Endothelial cell of umbilical vein (primary cell): Measurements from ENCODE around the gene DIAPH2. TPM values are rescaled to one million over a fixed set of nuclear protein-coding genes. Genes with fewer than 3 reads are reported as not detected.

ENCODE experiments used
- BruUV-seq: library from RNA; stranded (reverse); fragments of 400-500 nt; replicated peaks from 2 replicates; lab custom pipeline; 2021; lab: Mats Ljungman, UMichigan
- CTCF ChIA-PET: fragments of 300-600, 350-600 bp; sonication (Branson Sonifier 250); formaldehyde crosslinking; loops from one replicate; lab custom pipeline; 2021; ENCODE audit warnings: antibody characterized with exemption, inconsistent platforms; lab: Charles Lee
- POLR2A ChIA-PET: fragments of 300-600, 350-600 bp; sonication (Branson Sonifier 250); formaldehyde crosslinking; loops from one replicate; lab custom pipeline; 2021; ENCODE audit warnings: antibody characterized with exemption, inconsistent platforms; lab: Charles Lee
- DNase-seq: peaks from one replicate; pipeline ENCODE4 v3.0.0-alpha.2; 2011; ENCODE audit warnings: low read depth, low spot score
- FAIRE-seq: peaks from 2 replicates; lab custom pipeline; 2011; peaks lifted over from hg19 to GRCh38; lab: Jason Lieb, UNC
- H2AFZ ChIP-seq: 2 replicates; pipeline ENCODE4 v1.6.0; 2012; ENCODE audit warnings: low read depth, low read length, control low read depth, inconsistent platforms
- H3K27ac ChIP-seq: 2 replicates; pipeline ENCODE4 v1.5.1; 2011; ENCODE audit warnings: low read depth, mild to moderate bottlenecking, control low read depth, low read length, moderate library complexity; ENCODE audit not compliant: insufficient read depth
- H3K27me3 ChIP-seq, 2 experiments: 2 replicates each; pipeline versions ENCODE4 v1.6.0 to v1.6.1; 2011; ENCODE audit warnings: low read length in 2 of 2, mixed read lengths in 1 of 2; ENCODE audit not compliant: control insufficient read depth in 2 of 2, insufficient read depth in 2 of 2
- H3K36me3 ChIP-seq, 2 experiments: 2 replicates in 1 of 2; 3 replicates in 1 of 2; pipeline ENCODE4 v1.5.1; 2011; ENCODE audit warnings: low read length in 2 of 2, mild to moderate bottlenecking in 1 of 2, moderate library complexity in 1 of 2; ENCODE audit not compliant: control insufficient read depth in 2 of 2, insufficient read depth in 2 of 2; ENCODE audit errors: extremely low read depth in 1 of 2
- H3K4me1 ChIP-seq: 3 replicates; pipeline ENCODE4 v1.5.1; 2011; ENCODE audit warnings: mild to moderate bottlenecking, low read length; ENCODE audit not compliant: control insufficient read depth, insufficient read depth; ENCODE audit errors: extremely low read depth
- H3K4me2 ChIP-seq: 2 replicates; pipeline ENCODE4 v1.6.1; 2011; ENCODE audit warnings: low read length, control low read depth, mixed read lengths; ENCODE audit not compliant: insufficient read depth
- H3K4me3 ChIP-seq, 3 experiments: fragments of 200-600 bp in 1 of 3; sonication (generic), shearing (Covaris generic) in 1 of 3; replicated peaks in 1 of 3; 2 replicates each; pipeline ENCODE4 v1.5.1; 2011 to 2016; ENCODE audit warnings: control low read depth in 3 of 3, low read length in 3 of 3, mild to moderate bottlenecking in 2 of 3, inconsistent platforms in 1 of 3, low read depth in 1 of 3, moderate library complexity in 1 of 3; ENCODE audit not compliant: insufficient read depth in 1 of 3
- H3K79me2 ChIP-seq: 2 replicates; pipeline ENCODE4 v1.6.0; 2012; ENCODE audit warnings: low read length, inconsistent platforms; ENCODE audit not compliant: control insufficient read depth, insufficient read depth
- H3K9ac ChIP-seq: replicated peaks from 2 replicates; pipeline ENCODE3; 2011; ENCODE audit warnings: low read length, control low read depth; ENCODE audit not compliant: insufficient read depth; ENCODE audit errors: extremely low read depth
- H3K9me1 ChIP-seq: replicated peaks from 3 replicates; pipeline ENCODE4 v1.6.0; 2011; ENCODE audit warnings: mild to moderate bottlenecking, low read length; ENCODE audit not compliant: control insufficient read depth, insufficient read depth; ENCODE audit errors: extremely low read depth
- H3K9me3 ChIP-seq: replicated peaks from 2 replicates; pipeline ENCODE4 v1.5.1; 2012; ENCODE audit warnings: low read length, inconsistent platforms; ENCODE audit not compliant: control insufficient read depth, insufficient read depth
- H4K20me1 ChIP-seq: replicated peaks from 2 replicates; pipeline ENCODE3; 2011; ENCODE audit warnings: mild to moderate bottlenecking, low read length; ENCODE audit not compliant: control insufficient read depth, insufficient read depth; ENCODE audit errors: extremely low read depth
- CTCF ChIP-seq, 2 donors: IDR thresholded peaks; 1 replicate in 1 of 2; 2 replicates in 1 of 2; pipeline ENCODE4 v1.5.1; 2011; ENCODE audit warnings: low read length in 2 of 2, mild to moderate bottlenecking in 2 of 2, moderate library complexity in 2 of 2, control low read depth in 1 of 2, inconsistent platforms in 1 of 2, low read depth in 1 of 2; ENCODE audit not compliant: insufficient read depth in 1 of 2; ENCODE audit errors: extremely low read depth in 1 of 2
- EZH2 ChIP-seq: IDR thresholded peaks from 2 replicates; pipeline ENCODE4 v1.6.1; 2012; ENCODE audit warnings: borderline replicate concordance, low read depth, mild to moderate bottlenecking, moderate library complexity, low read length, inconsistent platforms; ENCODE audit not compliant: severe bottlenecking
- FOS ChIP-seq: IDR thresholded peaks from 2 replicates; pipeline ENCODE4 v1.6.1; 2011; ENCODE audit warnings: mild to moderate bottlenecking, low read length, moderate library complexity, borderline replicate concordance; ENCODE audit not compliant: insufficient read depth
- GATA2 ChIP-seq: IDR thresholded peaks from 2 replicates; pipeline ENCODE4 v1.7.0; 2011; ENCODE audit warnings: low read depth, mild to moderate bottlenecking, moderate library complexity, mixed read lengths, low read length; ENCODE audit not compliant: insufficient read length, insufficient read depth
- JUN ChIP-seq: IDR thresholded peaks from 2 replicates; pipeline ENCODE4 v1.6.1; 2011; ENCODE audit warnings: borderline replicate concordance, low read depth; ENCODE audit not compliant: insufficient read length, insufficient read depth
- MAX ChIP-seq: IDR thresholded peaks from 2 replicates; pipeline ENCODE4 v1.6.1; 2011; ENCODE audit not compliant: insufficient read depth, insufficient read length
- MYC ChIP-seq: IDR thresholded peaks from one replicate; pipeline ENCODE4 v1.6.1; 2011; ENCODE audit warnings: mild to moderate bottlenecking, low read depth, low read length
- POLR2A ChIP-seq: IDR thresholded peaks from 2 replicates; pipeline ENCODE4 v1.6.1; 2012; ENCODE audit warnings: low read depth, mild to moderate bottlenecking, control low read depth, low read length
- POLR2AphosphoS5 ChIP-seq: IDR thresholded peaks from 2 replicates; pipeline ENCODE4 v1.6.1; 2012; ENCODE audit warnings: low read depth, mild to moderate bottlenecking, control low read depth, low read length, moderate library complexity; ENCODE audit not compliant: insufficient read depth
- dilution Hi-C: fragments of 300-500 bp; cut with MboI; formaldehyde crosslinking; loops from one replicate; pipeline ENCODE4 v1.15.0; 2019; ENCODE audit warnings: low sequenced_read_pairs; ENCODE audit not compliant: extremely low pct_ligation_motif_present
- intact Hi-C: fragments of 100-400 bp; cut with micrococcal nuclease; formaldehyde crosslinking; loops from one replicate; pipeline ENCODE4 v1.10.0; 2022
- polyA plus RNA-seq, 4 experiments: library from polyadenylated mRNA; depleted of rRNA in 3 of 4; stranded (reverse) in 3 of 4; unstranded in 1 of 4; fragments of >200 nt; gene quantifications; 2 replicates each; pipeline versions ENCODE4 v1.2.1 to v1.2.3, GENCODE V29; 2011 to 2012; ENCODE audit warnings: missing spikeins in 1 of 4
- total RNA-seq: library from RNA; stranded (reverse); gene quantifications from 2 replicates; pipeline ENCODE4 v1.2.3, GENCODE V29; 2021

The DIAPH2 gene
- total and polyA plus RNA-seq, 2 donors (not counting 3 experiments of a cell fraction or from before 2014, with no cell fraction given), result 3.0 to 30.0 TPM

- H3K79me2 ChIP-seq, result no peaks in the 10 kb centered on the region
- intact Hi-C loops (no loop called here), dilution Hi-C loops (no loop called here)
- no peak overlapping the region for H3K4me2 ChIP-seq
- no peak overlapping the region for H3K27ac ChIP-seq
- H3K36me3 ChIP-seq, result no peaks in the 10 kb centered on the region
- H2AFZ ChIP-seq, result no peak overlapping the region
- FAIRE-seq (no peak), DNase-seq (no peak)
- no peaks in the 10 kb centered on the region for H3K9me3 ChIP-seq
- H3K4me3 ChIP-seq, result no peak overlapping the region
- POLR2A ChIA-PET, result no interaction called here
- TF ChIP-seq JUN (no peak), FOS (no peak), CTCF (IDR thresholded peaks at IDR 0.05; ENCODE audit: extremely low read depth in 1 of 2, insufficient read depth in 1 of 2, low read depth in 1 of 2, low read length in 2 of 2) (no peak), MAX (no peak), POLR2AphosphoS5 (no peak), EZH2 (no peak), POLR2A (no peak), GATA2 (no peak), MYC (no peak)
- no peak overlapping the region for H3K9ac ChIP-seq
- no peaks in the 10 kb centered on the region for H3K4me1 ChIP-seq
- BruUV-seq, result no TSS peak
- no peaks in the 10 kb centered on the region for H3K27me3 ChIP-seq
- no peaks in the 10 kb centered on the region for H4K20me1 ChIP-seq
- CTCF ChIA-PET, result interaction anchor here (1.0 kb wide), 1 partner anchor 103 kb away, joined by 3 read pairs; no protein-coding TSS in a partner anchor
- H3K9me1 ChIP-seq, result no peaks in the 10 kb centered on the region
Observed at GRCh38 chrX:97363843-97364242, 679.2 kb downstream of the DIAPH2 start.
